HUES6 (cell line): Measurements from ENCODE around the gene CKMT2.

Experiments used
- H3K27ac ChIP-seq: 2 replicates; pipeline ENCODE4 v1.7.0; 2013; ENCODE audit warnings: low read depth, mild to moderate bottlenecking, low read length, inconsistent platforms
- H3K27me3 ChIP-seq: 2 replicates; pipeline ENCODE4 v1.6.1; 2013; ENCODE audit warnings: low read length; ENCODE audit not compliant: control insufficient read depth, insufficient read depth
- H3K36me3 ChIP-seq: 2 replicates; pipeline ENCODE4 v1.6.1; 2013; ENCODE audit warnings: low read length; ENCODE audit not compliant: control insufficient read depth, insufficient read depth
- H3K4me1 ChIP-seq: 2 replicates; pipeline ENCODE4 v1.6.1; 2013; ENCODE audit warnings: low read length; ENCODE audit not compliant: control insufficient read depth, insufficient read depth
- H3K4me3 ChIP-seq: 2 replicates; pipeline ENCODE4 v1.5.1; 2013; ENCODE audit warnings: low read depth, low read length
- H3K9ac ChIP-seq: one replicate; pipeline ENCODE4 v1.6.1; 2013; ENCODE audit warnings: mild to moderate bottlenecking, low read length
- H3K9me3 ChIP-seq: 2 replicates; pipeline ENCODE4 v1.6.1; 2013; ENCODE audit warnings: low read depth, low read length; ENCODE audit not compliant: control insufficient read depth, insufficient read depth

CKMT2 gene

DNA sequence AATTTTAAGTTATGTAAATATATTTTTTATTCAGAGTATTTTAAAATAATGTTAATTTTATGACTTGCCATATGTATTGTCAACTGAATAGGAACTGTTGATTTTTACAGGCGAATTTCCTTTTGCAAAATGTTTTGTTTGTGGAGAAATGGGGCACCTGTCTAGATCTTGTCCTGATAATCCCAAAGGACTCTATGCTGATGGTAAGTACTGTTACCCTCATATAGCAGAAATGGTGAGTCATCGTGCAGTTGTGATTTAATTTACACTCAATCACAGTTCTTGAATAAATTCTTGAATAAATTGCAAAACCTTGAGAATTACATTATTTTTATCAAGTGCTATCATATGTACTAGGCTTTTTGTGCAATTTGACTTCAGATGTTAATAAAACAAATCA is 75.7 kb downstream of the CKMT2 start:
- Histone ChIP-seq H3K9me3 (no peaks in the 10 kb centered on the region), H3K27ac (no peak overlapping the region), H3K4me3 (no peak overlapping the region), H3K27me3 (no peaks in the 10 kb centered on the region), H3K36me3 (peaks cover 43% of the 10 kb centered on the region), H3K4me1 (no peaks in the 10 kb centered on the region), H3K9ac (no peak overlapping the region)

DNA sequence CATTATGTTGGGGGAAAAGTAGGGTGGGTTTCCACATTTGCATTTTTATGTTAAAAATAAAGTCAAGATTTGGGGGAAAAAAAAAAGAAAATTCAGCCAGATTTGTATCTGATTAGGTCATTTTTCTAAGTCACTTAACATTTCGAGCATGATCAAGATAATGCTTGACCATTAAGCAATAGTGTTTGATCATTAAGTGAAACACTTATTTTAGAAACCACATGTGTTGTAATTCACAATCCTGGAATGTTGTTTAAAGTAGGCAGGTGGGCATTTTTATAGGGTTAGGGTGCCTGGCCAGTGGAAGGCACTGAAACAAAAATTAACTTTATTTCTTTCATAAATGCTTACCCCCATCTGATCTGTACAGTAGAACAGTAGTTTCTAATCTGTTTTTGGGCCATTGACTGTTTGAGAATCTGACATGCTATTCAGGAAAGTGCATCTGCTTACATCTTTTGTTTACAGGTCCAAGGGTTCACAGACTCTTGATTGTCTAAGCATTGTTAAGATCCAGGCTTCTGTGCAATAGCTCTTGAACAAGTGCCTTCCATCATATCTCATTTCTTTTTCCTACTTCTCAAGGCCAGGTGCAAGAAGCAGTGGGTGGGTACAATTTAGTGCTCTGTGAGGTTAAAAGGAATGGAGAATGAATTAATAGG is 77.4 kb downstream of the CKMT2 start:
- no peak overlapping the region for H3K4me3 ChIP-seq
- H3K27ac ChIP-seq: no peak overlapping the region
- H3K4me1 ChIP-seq: no peaks in the 10 kb centered on the region; the same call in 1 of the 2 replicates
- H3K27me3 ChIP-seq: no peaks in the 10 kb centered on the region
- H3K9ac ChIP-seq: no peak overlapping the region
- H3K9me3 ChIP-seq: no peaks in the 10 kb centered on the region
- H3K36me3 ChIP-seq: peaks cover 39% of the 10 kb centered on the region

DNA sequence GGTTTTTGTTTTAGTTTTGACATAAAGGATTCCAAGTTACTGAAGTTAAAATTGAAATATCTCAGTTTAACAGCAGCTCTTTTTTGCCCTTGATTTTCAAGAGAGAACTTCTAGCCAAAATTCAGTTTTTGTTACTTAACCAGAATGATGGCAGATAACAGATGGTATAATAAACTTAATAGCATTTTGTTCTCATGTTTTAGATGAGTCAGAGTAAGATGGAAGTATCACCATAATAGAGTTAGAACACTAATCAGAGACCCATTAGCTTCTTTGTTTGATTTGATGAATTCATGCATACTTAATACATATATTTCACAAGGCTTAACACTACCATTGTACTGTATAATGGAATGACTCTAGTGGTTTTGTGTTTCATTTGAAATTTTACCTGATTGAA is 80.2 kb downstream of the CKMT2 start:
- Histone ChIP-seq H3K27me3 (no peaks in the 10 kb centered on the region), H3K9ac (no peak overlapping the region), H3K36me3 (peaks cover 39% of the 10 kb centered on the region), H3K9me3 (no peaks in the 10 kb centered on the region), H3K27ac (no peak overlapping the region), H3K4me3 (no peak overlapping the region), H3K4me1 (no peaks in the 10 kb centered on the region; the same call in 1 of the 2 replicates)

DNA sequence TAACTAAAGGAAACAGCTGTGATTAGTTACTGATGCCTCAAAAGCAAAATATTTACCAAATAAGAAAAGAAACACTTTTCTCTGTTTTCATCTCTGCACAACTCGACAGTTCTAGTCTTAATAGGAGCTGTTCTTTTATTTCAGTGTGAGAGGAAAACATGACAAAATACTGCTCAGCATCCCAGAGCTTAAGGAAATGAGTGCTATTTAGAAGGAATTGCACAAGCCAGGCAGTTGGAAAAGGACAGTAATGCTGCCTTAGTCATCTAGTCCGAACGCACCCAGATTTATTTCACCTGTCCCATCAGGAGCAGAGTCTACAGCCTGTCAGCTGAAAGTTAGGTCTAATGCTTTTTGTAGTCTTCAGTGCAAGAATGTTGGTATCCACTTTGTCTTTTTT is 80.6 kb downstream of the CKMT2 start:
- Histone ChIP-seq H3K27ac (no peak overlapping the region), H3K4me3 (no peak overlapping the region), H3K36me3 (peaks cover 39% of the 10 kb centered on the region), H3K4me1 (no peaks in the 10 kb centered on the region; the same call in 1 of the 2 replicates), H3K27me3 (no peaks in the 10 kb centered on the region), H3K9me3 (no peaks in the 10 kb centered on the region), H3K9ac (no peak overlapping the region)

DNA sequence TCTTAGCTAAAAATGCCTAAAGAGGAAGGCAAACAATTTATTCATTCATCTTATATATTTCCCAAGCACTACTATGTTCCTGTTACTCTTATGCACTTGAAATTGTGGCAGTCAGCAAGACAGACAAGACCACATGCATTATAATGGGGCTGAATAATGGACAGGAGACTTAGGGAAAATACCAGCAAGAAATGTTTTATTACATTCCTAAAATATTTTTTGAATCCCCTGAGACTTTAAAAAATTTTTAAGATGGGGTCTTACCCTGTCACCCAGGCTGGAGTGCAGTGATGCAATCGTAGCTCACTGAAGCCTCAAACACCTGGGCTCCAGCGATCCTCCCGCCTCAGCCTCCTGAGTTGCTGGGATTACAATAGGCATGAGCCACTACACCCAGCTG is 81.5 kb downstream of the CKMT2 start:
- no peaks in the 10 kb centered on the region for H3K27me3 ChIP-seq
- H3K27ac ChIP-seq: no peak overlapping the region
- no peak overlapping the region for H3K9ac ChIP-seq
- no peak overlapping the region for H3K4me3 ChIP-seq
- no peaks in the 10 kb centered on the region; the same call in 1 of the 2 replicates for H3K4me1 ChIP-seq
- H3K9me3 ChIP-seq: no peaks in the 10 kb centered on the region
- H3K36me3 ChIP-seq: peaks cover 33% of the 10 kb centered on the region

DNA sequence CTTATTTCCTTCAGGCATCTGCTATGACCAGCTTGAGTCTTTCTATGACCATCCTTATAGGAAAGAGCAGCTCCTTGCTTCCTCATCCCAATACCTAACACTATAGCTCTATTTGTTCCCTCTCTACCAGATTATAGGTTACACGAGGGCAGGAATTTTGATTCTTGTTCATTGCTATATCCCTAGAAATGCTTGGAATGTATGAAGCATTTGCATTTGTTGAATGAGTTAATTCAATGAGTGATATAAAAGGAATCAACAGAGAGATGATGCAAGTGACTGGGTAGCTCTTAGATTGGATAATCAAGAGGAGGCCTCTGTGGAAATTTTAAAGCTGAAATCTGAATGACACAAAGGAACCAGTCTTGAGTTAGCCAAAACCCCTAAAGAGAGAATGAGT is 82.2 kb downstream of the CKMT2 start:
- H3K27ac ChIP-seq: no peak overlapping the region
- no peaks in the 10 kb centered on the region; the same call in 1 of the 2 replicates for H3K4me1 ChIP-seq
- peaks cover 32% of the 10 kb centered on the region for H3K36me3 ChIP-seq
- no peaks in the 10 kb centered on the region for H3K27me3 ChIP-seq
- H3K9ac ChIP-seq: no peak overlapping the region
- H3K9me3 ChIP-seq: no peaks in the 10 kb centered on the region
- no peak overlapping the region for H3K4me3 ChIP-seq

DNA sequence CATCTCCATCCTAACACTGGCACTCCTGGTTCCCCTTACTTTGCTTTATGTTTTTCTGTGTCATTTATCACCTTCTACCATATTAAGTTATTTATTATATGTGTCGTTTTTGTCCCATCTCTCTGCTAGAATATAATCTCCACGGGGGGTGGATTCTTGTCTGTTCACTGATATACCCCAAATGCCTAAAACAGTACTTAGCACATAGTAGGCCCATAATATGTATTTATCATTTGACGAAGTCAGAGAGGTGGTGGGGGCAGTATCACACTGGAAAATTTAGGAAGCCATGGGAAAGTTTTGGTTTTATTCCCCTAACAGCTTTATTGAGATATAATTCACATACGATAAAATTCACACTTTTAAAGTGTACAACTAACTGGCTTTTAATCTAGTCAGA is 82.7 kb downstream of the CKMT2 start:
- Histone ChIP-seq H3K27me3 (no peaks in the 10 kb centered on the region), H3K4me3 (no peak overlapping the region), H3K4me1 (no peaks in the 10 kb centered on the region; the same call in 1 of the 2 replicates)

More for the DNA sequence above, 82.7 kb downstream of the CKMT2 start:
- no peak overlapping the region for H3K27ac ChIP-seq
- H3K36me3 ChIP-seq: peaks cover 27% of the 10 kb centered on the region
- no peak overlapping the region for H3K9ac ChIP-seq
- no peaks in the 10 kb centered on the region for H3K9me3 ChIP-seq
